ENCODE results near the gene TRAF3.
"Not testable (repeated sequence)": the region's sequence is repeated elsewhere in the genome, so short reads cannot be mapped to it uniquely, and the experiment has no call there.

Gene TRAF3

DNA sequence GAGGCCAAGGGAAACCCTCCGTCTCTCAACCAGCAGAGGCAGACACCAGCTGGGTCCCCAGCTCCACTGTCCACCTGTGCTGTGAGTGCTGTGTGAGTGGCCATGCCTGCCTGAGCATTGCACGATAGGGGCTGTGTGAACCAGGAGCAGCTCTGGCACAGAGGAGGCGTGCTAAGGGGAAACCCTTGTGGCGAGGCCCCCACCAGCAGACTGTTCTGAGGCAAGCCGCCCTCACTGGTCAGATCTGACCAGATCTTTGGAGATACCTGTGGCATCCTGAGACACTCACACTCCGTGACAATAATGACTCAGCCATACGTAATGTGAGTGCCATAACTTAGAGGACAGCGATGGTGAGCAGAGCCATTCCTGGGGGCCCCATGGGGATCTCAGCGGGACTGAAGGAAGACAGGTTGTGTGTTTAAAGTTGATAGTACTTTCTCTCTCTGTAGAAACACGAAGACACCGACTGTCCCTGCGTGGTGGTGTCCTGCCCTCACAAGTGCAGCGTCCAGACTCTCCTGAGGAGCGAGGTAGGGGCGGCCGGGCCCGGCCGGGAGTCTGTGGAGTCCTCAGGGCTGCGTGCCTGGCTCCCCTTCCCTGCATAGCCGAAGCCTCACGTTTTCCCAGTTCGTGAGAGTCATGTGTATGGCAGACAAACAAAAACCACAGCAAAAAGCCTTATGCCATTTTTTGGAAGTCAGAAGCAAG is 108.6 kb downstream of the TRAF3 start:
- in situ Hi-C loops (cut with MboI; ENCODE audit: low sequenced_read_pairs) = no loop called here

DNA sequence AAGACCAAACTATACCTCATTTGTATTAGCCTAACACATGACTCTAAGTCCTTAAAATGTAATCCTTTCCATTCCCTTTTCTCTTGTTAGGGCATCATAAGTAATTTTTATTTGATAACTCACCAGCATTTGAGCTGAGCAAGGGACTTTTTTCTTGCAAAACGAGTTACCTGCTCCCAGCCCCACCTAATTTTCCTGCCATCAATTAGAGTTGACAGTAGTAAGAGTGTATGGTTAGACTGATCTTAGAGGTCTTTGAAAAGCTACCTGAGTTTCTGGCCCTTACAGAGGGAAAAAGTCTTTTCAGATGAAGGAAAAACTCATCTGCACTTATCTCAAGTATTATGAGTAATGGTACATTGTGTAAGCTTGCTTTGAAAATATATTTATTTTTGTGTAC is 111.5 kb downstream of the TRAF3 start:
- in situ Hi-C loops (cut with MboI; ENCODE audit: low sequenced_read_pairs) = no loop called here

DNA sequence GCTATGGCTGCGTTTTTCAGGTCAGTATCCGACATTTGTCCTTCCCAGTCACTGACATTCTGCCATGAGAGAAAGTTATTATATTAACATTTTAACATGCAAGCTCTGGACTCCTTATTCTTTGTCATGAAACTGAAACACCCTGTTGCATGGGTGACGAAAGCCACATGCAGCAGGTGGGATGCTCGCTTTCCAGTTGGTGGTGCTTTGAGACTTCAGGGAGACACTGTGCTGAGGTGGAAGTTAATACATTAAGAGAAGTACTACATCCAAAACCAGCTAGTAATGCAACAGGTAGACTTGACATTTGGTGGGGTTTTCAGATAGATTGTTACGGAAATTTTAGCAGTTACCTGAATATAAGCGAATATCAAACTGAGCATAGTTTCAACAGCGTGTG is 112.4 kb downstream of the TRAF3 start:
- in situ Hi-C loops (cut with MboI; ENCODE audit: low sequenced_read_pairs) = no loop called here

DNA sequence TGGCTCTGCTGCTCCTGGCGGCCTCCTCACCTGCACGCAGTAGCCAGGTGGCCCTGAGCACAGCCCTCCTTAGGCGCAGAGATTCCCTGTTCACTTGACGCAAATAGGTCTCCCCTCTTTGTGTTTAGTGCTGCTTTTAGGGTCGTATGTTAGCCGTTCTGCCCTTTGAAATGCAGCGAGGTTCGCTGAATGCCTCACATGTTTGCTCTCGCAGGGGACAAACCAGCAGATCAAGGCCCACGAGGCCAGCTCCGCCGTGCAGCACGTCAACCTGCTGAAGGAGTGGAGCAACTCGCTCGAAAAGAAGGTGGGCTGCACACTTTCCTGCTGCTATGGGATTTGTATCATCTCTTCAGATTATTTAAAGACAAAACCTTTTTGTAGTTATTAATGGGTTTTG is 113.9 kb downstream of the TRAF3 start:
- in situ Hi-C loops (cut with MboI; ENCODE audit: low sequenced_read_pairs) = no loop called here

GRCh38 chr14:102891556-102891955 is 114.3 kb downstream of the TRAF3 start:
- in situ Hi-C loops (cut with MboI; ENCODE audit: low sequenced_read_pairs) = no loop called here

GRCh38 chr14:102892651-102893050 is 115.4 kb downstream of the TRAF3 start:
- in situ Hi-C loops (cut with MboI; ENCODE audit: low sequenced_read_pairs) = no loop called here

DNA sequence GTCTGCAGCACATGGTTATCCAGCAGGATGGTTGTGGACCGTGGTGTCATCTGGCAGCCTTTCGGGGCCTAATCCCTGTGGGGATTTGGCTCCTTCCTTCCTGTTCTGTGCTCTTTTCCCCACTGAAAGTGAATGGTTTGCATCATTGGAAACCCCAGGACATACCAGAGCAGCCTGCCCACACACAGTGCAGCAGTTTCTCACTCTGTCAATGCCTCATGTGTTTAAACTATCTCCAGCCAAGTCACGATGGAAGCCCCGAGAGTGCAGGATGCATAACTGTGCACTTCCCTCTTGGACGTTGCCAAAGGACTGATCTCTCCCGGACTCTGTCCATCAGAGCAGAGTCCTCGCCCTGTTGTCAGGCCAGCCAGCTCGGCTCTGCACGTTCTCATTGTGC is 116.2 kb downstream of the TRAF3 start:
- in situ Hi-C loops (cut with MboI; ENCODE audit: low sequenced_read_pairs) = no loop called here

- in situ Hi-C loops (cut with MboI; ENCODE audit: low sequenced_read_pairs) = not testable (repeated sequence)
Observed at GRCh38 chr14:102896735-102897134, 119.5 kb downstream of the TRAF3 start.

DNA sequence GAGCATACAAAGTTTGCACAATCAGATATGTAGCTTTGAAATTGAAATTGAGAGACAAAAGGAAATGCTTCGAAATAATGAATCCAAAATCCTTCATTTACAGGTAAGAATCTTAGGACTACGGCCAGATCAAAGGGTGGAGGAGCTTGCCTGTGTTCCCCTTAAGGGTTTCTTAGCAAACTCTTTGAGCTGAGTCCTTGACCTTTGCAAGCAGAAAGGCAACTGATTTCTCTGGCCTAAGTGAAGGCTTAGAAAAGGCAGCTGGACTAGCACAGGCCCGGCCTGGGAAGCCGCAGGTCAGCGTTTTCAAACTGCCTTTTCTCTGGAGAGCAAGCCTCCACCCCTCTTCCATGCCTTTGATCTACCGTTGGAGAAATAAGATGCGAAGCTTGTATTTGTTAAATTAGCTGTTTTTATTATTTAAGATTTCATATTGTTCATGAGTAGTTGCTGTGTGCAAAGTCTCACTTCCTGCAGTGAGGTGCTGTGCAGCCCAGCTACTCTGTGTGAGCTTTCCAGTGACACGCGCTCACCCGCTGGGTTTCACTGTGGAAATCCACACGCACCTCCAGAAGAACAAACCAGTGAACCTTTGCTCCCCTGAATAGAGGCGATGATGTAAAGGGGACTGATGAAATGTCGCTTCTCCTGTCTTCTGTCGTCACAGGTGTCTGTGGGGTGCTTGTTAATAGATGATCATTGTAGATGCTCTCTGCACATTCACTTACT is 120.2 kb downstream of the TRAF3 start:
- in situ Hi-C loops (cut with MboI; ENCODE audit: low sequenced_read_pairs) = no loop called here

DNA sequence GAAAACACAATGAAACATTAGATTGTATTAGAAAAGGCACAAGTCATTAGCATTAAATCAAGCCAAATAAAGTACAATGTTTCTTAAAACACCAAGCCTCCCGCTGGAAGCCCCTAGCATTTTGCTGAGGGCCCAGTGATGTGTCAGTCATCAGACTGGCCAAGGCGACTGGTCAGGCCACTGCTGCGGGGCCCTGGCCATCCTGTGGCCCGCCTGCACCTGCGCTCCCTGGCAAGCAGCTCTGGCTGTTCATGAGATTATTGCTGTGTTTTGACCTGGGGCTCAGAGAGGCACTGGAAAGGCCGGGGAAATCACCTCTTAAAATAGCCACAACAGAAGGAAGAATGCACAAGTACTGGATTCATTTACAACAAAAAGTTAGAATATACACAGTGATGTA is 121.0 kb downstream of the TRAF3 start:
- in situ Hi-C loops (cut with MboI; ENCODE audit: low sequenced_read_pairs) = no loop called here

DNA sequence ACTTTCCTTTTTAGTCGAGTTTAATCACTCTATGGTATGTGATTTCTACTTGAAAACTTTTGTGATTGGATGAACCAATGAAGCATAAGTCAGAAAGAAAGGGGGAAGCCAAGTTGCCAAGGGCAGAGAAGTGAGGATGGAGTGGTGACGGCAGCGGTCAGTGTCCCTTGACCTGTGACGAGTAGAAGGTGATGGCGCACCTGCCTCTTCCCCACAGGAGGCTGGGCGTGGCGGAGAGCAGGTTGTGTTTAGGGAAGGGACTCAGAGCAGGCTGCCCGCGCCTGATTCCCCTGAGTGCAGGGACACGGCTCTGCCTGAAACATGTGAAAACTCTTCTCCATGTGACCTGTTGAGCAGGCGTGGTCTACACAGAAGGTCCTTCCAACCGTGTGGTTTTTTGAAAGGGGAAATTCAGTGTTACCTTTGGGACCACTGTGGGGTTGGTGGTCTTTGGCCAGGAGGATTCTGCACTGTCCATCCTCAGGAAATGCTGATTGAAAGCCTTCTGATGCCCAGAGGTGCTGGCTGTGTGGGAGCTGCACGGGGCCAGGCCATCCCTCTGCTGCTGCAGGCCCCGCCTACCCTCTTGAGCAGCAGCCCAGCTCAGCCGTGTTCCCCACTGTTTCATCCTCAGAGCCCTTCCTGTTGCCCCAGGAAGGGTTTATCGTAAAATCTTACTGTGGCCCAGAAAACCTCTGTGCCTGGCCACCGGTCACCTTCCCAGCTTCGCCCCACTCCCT is 121.7 kb downstream of the TRAF3 start:
- in situ Hi-C loops (cut with MboI; ENCODE audit: low sequenced_read_pairs) = no loop called here

DNA sequence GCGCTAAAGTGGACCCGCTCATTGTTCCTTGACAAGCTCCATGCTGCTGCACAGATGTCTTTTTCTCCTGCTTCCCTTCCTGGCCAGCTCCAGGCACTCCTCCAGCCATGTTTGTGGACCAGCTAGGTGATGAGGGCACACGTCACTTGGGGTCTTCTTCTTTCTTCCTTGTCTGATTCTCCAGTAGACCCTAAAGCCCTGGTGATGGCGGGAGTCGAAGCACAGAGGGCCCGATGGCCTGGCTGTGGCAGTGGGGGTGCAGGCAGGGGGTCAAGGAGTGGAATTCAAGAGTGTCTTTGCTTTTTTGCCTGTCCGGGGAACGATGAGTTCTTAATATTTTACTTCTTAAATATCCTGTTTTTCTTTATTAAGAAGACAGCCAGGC is 122.3 kb downstream of the TRAF3 start:
- in situ Hi-C loops (cut with MboI; ENCODE audit: low sequenced_read_pairs) = no loop called here

DNA sequence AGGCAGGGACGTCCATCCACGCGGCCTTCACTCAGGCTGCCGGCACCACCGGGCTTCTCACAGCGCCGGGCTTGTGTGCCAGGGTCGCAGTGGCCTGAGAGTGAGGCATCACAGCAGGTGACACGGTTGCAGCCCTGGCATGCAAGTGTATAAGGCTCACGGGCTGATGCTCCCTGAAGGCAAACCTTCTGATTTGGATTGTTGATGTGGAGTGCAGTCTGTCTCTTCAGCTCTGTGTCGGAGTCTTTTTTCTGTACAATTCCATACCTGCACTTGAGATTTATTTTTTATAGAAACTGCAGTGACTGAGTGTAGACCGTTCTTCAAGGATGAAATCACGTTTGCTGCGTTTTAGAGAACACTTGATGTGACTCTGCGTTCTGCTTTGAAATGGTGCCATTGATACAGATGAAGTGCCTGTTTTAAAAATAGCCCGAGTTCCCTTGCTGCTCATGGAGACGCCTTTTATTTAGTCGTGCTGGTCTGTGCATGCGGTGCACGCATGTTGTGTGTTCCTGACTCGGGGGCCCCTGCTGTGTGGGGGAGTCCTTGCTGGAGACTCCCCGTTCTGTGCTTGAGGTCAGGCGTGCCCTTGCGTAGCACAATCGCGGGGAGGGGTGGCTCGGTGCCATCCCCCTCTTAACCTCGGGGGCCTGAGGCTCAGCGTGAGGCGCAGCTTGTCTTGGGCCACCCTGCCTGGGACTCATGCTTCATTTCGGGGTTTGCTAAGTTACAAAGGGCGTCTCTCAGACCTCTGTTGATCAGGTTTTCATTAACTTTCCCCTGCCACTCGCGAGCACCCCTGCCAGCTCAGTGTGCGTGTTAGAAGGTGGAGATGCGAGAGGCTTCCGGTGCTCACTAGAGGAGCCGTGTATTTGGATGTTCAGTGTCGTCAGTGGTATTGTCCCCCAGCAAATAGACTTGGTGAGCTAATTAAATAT is 123.7 kb downstream of the TRAF3 start:
- in situ Hi-C loops (cut with MboI; ENCODE audit: low sequenced_read_pairs) = no loop called here

GRCh38 chr14:102901633-102902032 is 124.4 kb downstream of the TRAF3 start:
- in situ Hi-C loops (cut with MboI; ENCODE audit: low sequenced_read_pairs) = no loop called here

GRCh38 chr14:102902086-102902485 is 124.8 kb downstream of the TRAF3 start:
- in situ Hi-C loops (cut with MboI; ENCODE audit: low sequenced_read_pairs) = no loop called here

DNA sequence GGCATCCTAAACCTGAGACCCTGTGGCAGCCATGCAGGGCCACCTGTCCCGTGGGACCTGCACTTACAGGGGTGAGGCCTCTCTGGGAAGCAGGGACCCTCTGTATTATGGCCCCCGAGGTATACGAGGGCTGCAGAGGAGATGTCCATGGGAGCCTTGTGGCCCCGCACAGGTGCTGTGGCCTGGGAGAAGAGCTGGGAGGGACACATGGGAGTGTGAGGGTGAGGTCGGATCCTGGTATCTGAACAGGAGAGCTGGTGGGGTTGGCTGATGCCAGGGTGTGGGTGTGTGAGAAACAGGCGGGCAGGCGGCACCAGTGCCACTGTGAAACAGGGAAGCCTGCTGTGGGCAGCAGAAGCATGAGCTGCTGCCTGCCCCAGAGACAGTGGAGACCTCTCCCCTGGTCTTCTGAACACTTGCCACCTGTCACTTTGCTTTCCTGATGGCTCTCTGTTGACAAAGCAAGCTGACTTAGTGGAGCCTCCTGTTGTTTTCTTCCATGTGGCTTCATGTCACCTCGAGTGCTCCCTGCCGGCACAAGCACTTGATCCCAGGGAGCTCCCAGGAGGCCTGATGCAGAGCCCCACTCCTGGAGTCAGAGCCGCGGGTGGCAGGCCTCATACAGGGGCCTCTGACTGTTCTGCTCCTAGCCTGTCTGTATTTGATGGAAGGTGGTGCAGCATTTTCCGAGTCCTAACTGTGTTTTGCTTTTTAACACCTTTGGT is 125.4 kb downstream of the TRAF3 start:
- in situ Hi-C loops (cut with MboI; ENCODE audit: low sequenced_read_pairs) = no loop called here

DNA sequence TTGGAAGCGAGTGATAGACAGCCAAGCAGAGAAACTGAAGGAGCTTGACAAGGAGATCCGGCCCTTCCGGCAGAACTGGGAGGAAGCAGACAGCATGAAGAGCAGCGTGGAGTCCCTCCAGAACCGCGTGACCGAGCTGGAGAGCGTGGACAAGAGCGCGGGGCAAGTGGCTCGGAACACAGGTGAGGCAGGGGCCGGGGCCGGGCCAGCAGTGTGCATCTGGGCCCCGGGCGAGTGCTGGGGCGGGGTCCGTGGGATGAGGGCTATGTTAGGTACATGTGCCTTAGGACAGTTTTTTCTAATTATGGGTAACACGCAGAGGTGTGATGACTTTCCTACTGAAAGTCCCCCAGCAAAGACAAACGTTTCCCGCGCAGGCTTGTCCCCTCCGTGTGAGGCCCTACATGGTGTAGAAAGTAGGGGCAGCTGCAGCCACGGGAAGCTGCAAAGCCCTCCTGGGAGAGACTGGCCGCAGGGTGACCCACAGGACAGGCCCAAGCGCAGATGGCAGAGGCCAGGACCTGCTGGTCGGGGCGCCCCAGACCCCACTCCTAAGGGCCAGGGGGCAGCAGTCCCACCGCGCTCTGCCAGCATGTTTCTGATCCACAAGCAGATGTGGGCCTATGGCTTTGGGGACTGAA is 126.1 kb downstream of the TRAF3 start:
- in situ Hi-C loops (cut with MboI; ENCODE audit: low sequenced_read_pairs) = no loop called here

- in situ Hi-C loops (cut with MboI; ENCODE audit: low sequenced_read_pairs) = no loop called here
Observed at GRCh38 chr14:102903889-102904512, 126.8 kb downstream of the TRAF3 start.

Measured in HL-60/S4 (cell line).